Gastrocnemius medialis (tissue), 4 donors: ENCODE data around the gene XPNPEP2. TPM values are rescaled to one million over a fixed set of nuclear protein-coding genes. Genes with fewer than 3 reads are reported as not detected.

Experiments
- ATAC-seq, 2 donors: fragments of 150-250 bp; one replicate each; pipeline ENCODE4 v1.9.1; 2016
- DNase-seq, 2 donors: peaks; one replicate each; pipeline ENCODE4 v3.0.0-alpha.2; 2019
- H3K27ac ChIP-seq, 4 donors: fragments of 200-600 bp; sonication (generic); 1 replicate in 1 of 4; 2 replicates in 3 of 4; pipeline ENCODE4 v1.5.1; 2016 to 2018; ENCODE audit warnings: mild to moderate bottlenecking in 2 of 4, moderate library complexity in 1 of 4
- H3K27me3 ChIP-seq, 3 donors: fragments of 200-600 bp; sonication (generic) in 2 of 3; 1 replicate in 1 of 3; 2 replicates in 2 of 3; pipeline versions ENCODE4 v1.5.1 to v1.6.0; 2016 to 2019; ENCODE audit warnings: mild to moderate bottlenecking in 1 of 3, moderate library complexity in 1 of 3
- H3K36me3 ChIP-seq, 2 donors: fragments of 200-600 bp; sonication (generic) in 1 of 2; one replicate each; pipeline ENCODE4 v1.5.1; 2017 to 2018
- H3K4me1 ChIP-seq, 2 donors: fragments of 200-600 bp; sonication (generic) in 1 of 2; one replicate each; pipeline ENCODE4 v1.5.1; 2016 to 2017; ENCODE audit warnings: mild to moderate bottlenecking in 2 of 2
- H3K4me3 ChIP-seq, 4 donors: fragments of 200-600 bp; sonication (generic) in 3 of 4; 1 replicate in 1 of 4; 2 replicates in 3 of 4; pipeline ENCODE4 v1.5.1; 2016 to 2019; ENCODE audit warnings: mild to moderate bottlenecking in 2 of 4
- H3K9me3 ChIP-seq, 3 donors: fragments of 200-600 bp; sonication (generic) in 2 of 3; 1 replicate in 1 of 3; 2 replicates in 2 of 3; pipeline ENCODE4 v1.5.1; 2016 to 2019
- CTCF ChIP-seq, 5 experiments: fragments of 450-650 bp in 3 of 5; fragments of 200-600 bp in 2 of 5; sonication (generic) in 2 of 5; IDR thresholded peaks in 4 of 5; conservative IDR thresholded peaks in 1 of 5; 1 replicate in 4 of 5; 2 replicates in 1 of 5; pipeline ENCODE4 v1.5.1; 2016 to 2019; ENCODE audit warnings: antibody characterized with exemption in 5 of 5, mild to moderate bottlenecking in 3 of 5, moderate library complexity in 3 of 5
- POLR2A ChIP-seq, 2 donors: fragments of 450-650 bp; IDR thresholded peaks; one replicate each; pipeline ENCODE4 v1.6.1; 2017; ENCODE audit warnings: antibody characterized with exemption in 2 of 2, mild to moderate bottlenecking in 2 of 2, moderate library complexity in 2 of 2
- in situ Hi-C, 4 donors: fragments of 200-750 bp; cut with MboI; loops; one replicate each; pipeline versions ENCODE4 v1.15.0 to v1.8.0; 2017; ENCODE audit warnings: low sequenced_read_pairs in 4 of 4
- intact Hi-C: fragments of 100-400 bp; cut with DNase I; formaldehyde crosslinking; loops from one replicate; pipeline ENCODE4 v1.15.1; 2023; ENCODE audit warnings: low total_unique reads
- total RNA-seq, 4 donors: library from RNA; depleted of rRNA; stranded (reverse); fragments of >200 nt; gene quantifications; one replicate each; pipeline versions ENCODE4 v1.1.0 to v1.2.3, GENCODE V29; 2016

XPNPEP2 gene
- total RNA-seq, 4 donors from 2014 or later = 0.15 to 2.0 (median 0.87) TPM

GRCh38 chrX:129705988-129706387 is 32.8 kb upstream of the XPNPEP2 start:
- DNase-seq = no peak
- no peak for ATAC-seq
- Histone ChIP-seq H3K27me3 (no peaks in the 10 kb centered on the region), H3K36me3 (no peaks in the 10 kb centered on the region), H3K4me1 (no peaks in the 10 kb centered on the region), H3K27ac (no peak overlapping the region), H3K4me3 (no peak overlapping the region), H3K9me3 (no peaks in the 10 kb centered on the region)
- in situ Hi-C loops = no loop called here
- TF ChIP-seq POLR2A (IDR thresholded peaks at IDR 0.05) (no peak), CTCF (IDR thresholded peaks at IDR 0.05 in 4 of 5, conservative IDR thresholded peaks at IDR 0.05 in 1 of 5) (no peak)
- intact Hi-C loops = no loop called here

GRCh38 chrX:129706400-129707072 is 32.2 kb upstream of the XPNPEP2 start:
- no peak for ATAC-seq
- H3K27me3 ChIP-seq = no peaks in the 10 kb centered on the region
- TF ChIP-seq CTCF (IDR thresholded peaks at IDR 0.05 in 4 of 5, conservative IDR thresholded peaks at IDR 0.05 in 1 of 5) = no peak
- TF ChIP-seq POLR2A (IDR thresholded peaks at IDR 0.05) = no peak
- intact Hi-C loops (no loop called here), in situ Hi-C loops (no loop called here)
- H3K4me1 ChIP-seq = no peaks in the 10 kb centered on the region
- H3K9me3 ChIP-seq = no peaks in the 10 kb centered on the region
- H3K4me3 ChIP-seq = no peak overlapping the region
- no peak for DNase-seq
- no peaks in the 10 kb centered on the region for H3K36me3 ChIP-seq
- no peak overlapping the region for H3K27ac ChIP-seq

GRCh38 chrX:129714581-129714980 is 24.2 kb upstream of the XPNPEP2 start:
- intact Hi-C loops (no loop called here), in situ Hi-C loops (no loop called here)
- DNase-seq (no peak), ATAC-seq (no peak)
- Histone ChIP-seq H3K4me1 (peaks cover 0 to 5% of the 10 kb centered on the region in 2 donors), H3K27ac (no peak overlapping the region), H3K9me3 (no peaks in the 10 kb centered on the region), H3K36me3 (no peaks in the 10 kb centered on the region), H3K4me3 (no peak overlapping the region), H3K27me3 (no peaks in the 10 kb centered on the region)
- TF ChIP-seq POLR2A (IDR thresholded peaks at IDR 0.05) (no peak), CTCF (IDR thresholded peaks at IDR 0.05 in 4 of 5, conservative IDR thresholded peaks at IDR 0.05 in 1 of 5) (no peak)

GRCh38 chrX:129716507-129716906 is 22.3 kb upstream of the XPNPEP2 start:
- Histone ChIP-seq H3K4me1 (peaks cover 0 to 5% of the 10 kb centered on the region in 2 donors), H3K4me3 (no peak overlapping the region), H3K27ac (no peak overlapping the region), H3K27me3 (no peaks in the 10 kb centered on the region), H3K36me3 (no peaks in the 10 kb centered on the region), H3K9me3 (no peaks in the 10 kb centered on the region)
- TF ChIP-seq CTCF (IDR thresholded peaks at IDR 0.05 in 4 of 5, conservative IDR thresholded peaks at IDR 0.05 in 1 of 5) (no peak), POLR2A (IDR thresholded peaks at IDR 0.05) (no peak)
- in situ Hi-C loops (no loop called here), intact Hi-C loops (no loop called here)
- DNase-seq (no peak), ATAC-seq (no peak)

- H3K36me3 ChIP-seq = no peaks in the 10 kb centered on the region
- H3K27me3 ChIP-seq = no peaks in the 10 kb centered on the region
- in situ Hi-C loops (no loop called here), intact Hi-C loops (no loop called here)
- H3K27ac ChIP-seq = peak overlapping the region in 1 of 4 donors; percentile 35
- peaks cover 0 to 5% of the 10 kb centered on the region in 2 donors for H3K4me1 ChIP-seq
- no peaks in the 10 kb centered on the region for H3K9me3 ChIP-seq
- TF ChIP-seq CTCF (IDR thresholded peaks at IDR 0.05 in 4 of 5, conservative IDR thresholded peaks at IDR 0.05 in 1 of 5) (no peak), POLR2A (IDR thresholded peaks at IDR 0.05) (no peak)
- DNase-seq = peak; percentile 20 to 56
- peak; percentile 81 to 86 for ATAC-seq
- no peak overlapping the region for H3K4me3 ChIP-seq
Measured at GRCh38 chrX:129717892-129718291, 20.9 kb upstream of the XPNPEP2 start.
